Osteoblast (primary cell): Measurements from ENCODE around the gene FAF2. TPM values are rescaled to one million over a fixed set of nuclear protein-coding genes. Genes with fewer than 3 reads are reported as not detected.

Experiments
- DNase-seq: peaks from one replicate; pipeline ENCODE4 v3.0.0; 2011; ENCODE audit warnings: low spot score, mixed read lengths; ENCODE audit not compliant: insufficient read length; ENCODE audit errors: missing footprints
- H2AFZ ChIP-seq: 2 replicates; pipeline ENCODE4 v1.6.0; 2011; ENCODE audit warnings: mild to moderate bottlenecking, low read length
- H3K27ac ChIP-seq: 2 replicates; pipeline ENCODE4 v1.5.1; 2011; ENCODE audit warnings: mild to moderate bottlenecking, low read depth, low read length, moderate library complexity
- H3K27me3 ChIP-seq: 2 replicates; pipeline ENCODE4 v1.6.0; 2012; ENCODE audit warnings: mild to moderate bottlenecking, control low read depth, inconsistent platforms, low read length, moderate library complexity; ENCODE audit not compliant: insufficient read depth
- H3K36me3 ChIP-seq: 2 replicates; pipeline ENCODE4 v1.5.1; 2011; ENCODE audit warnings: mild to moderate bottlenecking, low read length, control low read depth, moderate library complexity; ENCODE audit not compliant: insufficient read depth
- H3K4me1 ChIP-seq: 2 replicates; pipeline ENCODE4 v1.5.1; 2011; ENCODE audit warnings: mild to moderate bottlenecking, low read length, control low read depth, moderate library complexity; ENCODE audit not compliant: insufficient read depth
- H3K4me2 ChIP-seq: 2 replicates; pipeline ENCODE4 v1.6.0; 2011; ENCODE audit warnings: mild to moderate bottlenecking, low read length; ENCODE audit not compliant: insufficient read depth
- H3K4me3 ChIP-seq: fragments of 200-600 bp; sonication (generic); 3 replicates; pipeline ENCODE4 v1.5.1; 2012; ENCODE audit warnings: mild to moderate bottlenecking, low read length, inconsistent platforms; ENCODE audit not compliant: insufficient read depth
- H3K79me2 ChIP-seq: 2 replicates; pipeline ENCODE4 v1.6.0; 2012; ENCODE audit warnings: mild to moderate bottlenecking, low read length, control low read depth, inconsistent platforms; ENCODE audit not compliant: insufficient read depth
- H3K9me3 ChIP-seq: 2 replicates; pipeline ENCODE4 v1.5.1; 2011; ENCODE audit warnings: low read depth, low read length, control low read depth
- H4K20me1 ChIP-seq: 2 replicates; pipeline ENCODE4 v1.6.0; 2012; ENCODE audit warnings: mild to moderate bottlenecking, low read length, control low read depth; ENCODE audit not compliant: insufficient read depth
- total RNA-seq: library from RNA; depleted of rRNA; stranded (reverse); fragments of >200 nt; gene quantifications from 2 replicates; pipeline ENCODE4 v1.2.3, GENCODE V29; 2012
- TF ChIP-seq, protein P1 (sequence below): IDR thresholded peaks from 2 replicates; pipeline ENCODE4 v1.5.1; 2011; ENCODE audit warnings: mild to moderate bottlenecking, low read depth, low read length, moderate library complexity; ENCODE audit errors: extremely low read depth

The FAF2 gene
- total RNA-seq, 1 donor: 40.2 TPM

- Histone ChIP-seq H3K9me3 (no peaks in the 10 kb centered on the region), H4K20me1 (peaks cover 34% of the 10 kb centered on the region), H3K27me3 (no peaks in the 10 kb centered on the region), H3K4me2 (no peak overlapping the region), H3K4me1 (peaks cover 8% of the 10 kb centered on the region), H2AFZ (no peak overlapping the region), H3K4me3 (no peak overlapping the region), H3K79me2 (peaks cover 34% of the 10 kb centered on the region), H3K36me3 (peaks cover 28% of the 10 kb centered on the region), H3K27ac (no peak overlapping the region)
- TF ChIP-seq, protein P1, sequence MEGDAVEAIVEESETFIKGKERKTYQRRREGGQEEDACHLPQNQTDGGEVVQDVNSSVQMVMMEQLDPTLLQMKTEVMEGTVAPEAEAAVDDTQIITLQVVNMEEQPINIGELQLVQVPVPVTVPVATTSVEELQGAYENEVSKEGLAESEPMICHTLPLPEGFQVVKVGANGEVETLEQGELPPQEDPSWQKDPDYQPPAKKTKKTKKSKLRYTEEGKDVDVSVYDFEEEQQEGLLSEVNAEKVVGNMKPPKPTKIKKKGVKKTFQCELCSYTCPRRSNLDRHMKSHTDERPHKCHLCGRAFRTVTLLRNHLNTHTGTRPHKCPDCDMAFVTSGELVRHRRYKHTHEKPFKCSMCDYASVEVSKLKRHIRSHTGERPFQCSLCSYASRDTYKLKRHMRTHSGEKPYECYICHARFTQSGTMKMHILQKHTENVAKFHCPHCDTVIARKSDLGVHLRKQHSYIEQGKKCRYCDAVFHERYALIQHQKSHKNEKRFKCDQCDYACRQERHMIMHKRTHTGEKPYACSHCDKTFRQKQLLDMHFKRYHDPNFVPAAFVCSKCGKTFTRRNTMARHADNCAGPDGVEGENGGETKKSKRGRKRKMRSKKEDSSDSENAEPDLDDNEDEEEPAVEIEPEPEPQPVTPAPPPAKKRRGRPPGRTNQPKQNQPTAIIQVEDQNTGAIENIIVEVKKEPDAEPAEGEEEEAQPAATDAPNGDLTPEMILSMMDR: no peak
- peak; percentile 29 for DNase-seq
Measured at GRCh38 chr5:176530393-176530982, 82.3 kb downstream of the FAF2 start.

- peaks cover 28% of the 10 kb centered on the region for H3K36me3 ChIP-seq
- peaks cover 42% of the 10 kb centered on the region for H3K79me2 ChIP-seq
- no peaks in the 10 kb centered on the region for H3K9me3 ChIP-seq
- peaks cover 15% of the 10 kb centered on the region for H3K4me1 ChIP-seq
- H3K27ac ChIP-seq: no peak overlapping the region
- H3K4me2 ChIP-seq: no peak overlapping the region
- H4K20me1 ChIP-seq: peaks cover 41% of the 10 kb centered on the region
- H3K27me3 ChIP-seq: no peaks in the 10 kb centered on the region
- H3K4me3 ChIP-seq: no peak overlapping the region
- TF ChIP-seq, protein P1: no peak
- no peak overlapping the region for H2AFZ ChIP-seq
- DNase-seq: peak; percentile 96
Measured at GRCh38 chr5:176530983-176531901, 83.1 kb downstream of the FAF2 start.

DNA sequence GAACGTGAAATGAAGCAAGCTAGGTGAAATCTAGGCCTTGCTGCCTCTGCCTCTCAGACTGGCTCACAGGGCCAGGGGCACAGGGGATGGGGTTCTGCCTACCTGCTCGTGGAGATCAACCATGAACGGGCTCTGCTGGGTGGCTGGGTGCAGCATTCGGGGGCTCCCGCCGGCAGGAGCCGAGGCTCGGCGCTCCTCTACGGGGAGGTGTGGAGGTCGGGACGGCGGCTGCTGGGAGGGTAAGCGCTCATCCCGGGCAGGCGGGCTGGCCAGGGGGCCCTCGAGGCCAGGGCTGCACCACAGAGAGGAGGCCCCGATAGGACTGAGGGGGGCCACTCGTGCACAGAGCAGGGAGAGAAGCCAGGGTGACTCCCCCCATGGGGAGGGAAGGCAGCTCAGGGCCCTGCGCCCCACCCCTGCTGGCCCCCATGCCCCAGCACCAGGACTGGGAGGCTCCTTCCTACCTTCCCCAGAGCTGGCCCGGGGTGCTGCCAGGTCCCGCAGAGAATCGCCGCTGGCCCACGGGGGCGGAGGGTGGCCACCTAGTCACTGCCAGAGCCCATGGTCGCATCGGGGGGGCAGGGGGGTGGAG, 83.8 kb downstream of the FAF2 start:
- H3K27ac ChIP-seq: no peak overlapping the region
- H3K27me3 ChIP-seq: no peaks in the 10 kb centered on the region
- H3K4me1 ChIP-seq: peaks cover 15% of the 10 kb centered on the region
- TF ChIP-seq, protein P1: no peak
- H3K36me3 ChIP-seq: peaks cover 28% of the 10 kb centered on the region
- no peak overlapping the region for H3K4me3 ChIP-seq
- no peak overlapping the region for H2AFZ ChIP-seq
- no peaks in the 10 kb centered on the region for H3K9me3 ChIP-seq
- H3K4me2 ChIP-seq: no peak overlapping the region
- peak; percentile 70 for DNase-seq
- H3K79me2 ChIP-seq: peaks cover 47% of the 10 kb centered on the region
- peaks cover 42% of the 10 kb centered on the region for H4K20me1 ChIP-seq

GRCh38 chr5:176532795-176533194, 84.6 kb downstream of the FAF2 start:
- H3K27ac ChIP-seq: no peak overlapping the region
- no peak overlapping the region for H2AFZ ChIP-seq
- H4K20me1 ChIP-seq: peaks cover 42% of the 10 kb centered on the region
- TF ChIP-seq, protein P1: no peak
- peaks cover 26% of the 10 kb centered on the region for H3K36me3 ChIP-seq
- H3K9me3 ChIP-seq: no peaks in the 10 kb centered on the region
- H3K4me1 ChIP-seq: peaks cover 15% of the 10 kb centered on the region
- H3K79me2 ChIP-seq: peaks cover 47% of the 10 kb centered on the region
- H3K4me2 ChIP-seq: no peak overlapping the region
- H3K4me3 ChIP-seq: no peak overlapping the region
- peak; percentile 81 for DNase-seq
- H3K27me3 ChIP-seq: no peaks in the 10 kb centered on the region
